ENCODE data around the gene CCNH. TPM values are rescaled to one million over a fixed set of nuclear protein-coding genes. Genes with fewer than 3 reads are reported as not detected.
A peak's percentile ranks its signal among the peaks of the same experiment; 100 is the strongest.

The CCNH gene
- total RNA-seq, 1 donor from 2014 or later = 36.9 TPM

DNA sequence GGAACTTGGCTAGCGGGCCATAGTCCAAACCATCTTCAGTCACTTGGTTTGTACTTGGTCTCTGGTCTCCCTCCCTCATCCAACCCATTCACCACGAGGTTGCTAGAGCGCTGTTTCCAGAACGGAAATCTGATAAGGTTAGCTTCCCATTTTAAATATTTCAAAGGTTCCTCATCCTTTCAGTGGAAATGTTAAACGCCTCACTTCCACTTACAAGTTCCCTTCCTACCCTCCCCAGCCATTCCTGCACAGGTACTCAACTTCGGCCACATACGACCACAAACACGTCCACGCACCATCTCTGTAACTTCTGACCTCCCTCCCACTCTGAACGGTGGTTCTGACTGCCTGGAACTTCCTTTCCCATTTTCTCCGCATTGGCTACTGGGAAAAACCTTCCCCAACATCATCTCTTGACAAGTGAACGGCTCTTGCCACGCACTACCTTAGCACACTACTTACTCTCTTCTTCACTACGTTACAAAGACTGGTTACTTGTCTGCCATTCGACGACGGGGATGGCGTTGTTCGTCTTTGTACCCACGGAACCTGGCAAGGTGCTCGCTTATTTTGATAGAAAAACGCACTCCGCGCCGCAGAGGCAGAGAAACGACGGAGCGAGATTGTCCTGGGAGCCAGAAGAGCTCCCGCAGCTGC, 629 bp downstream of the CCNH start:
- peak; percentile 2 for DNase-seq (ENCODE audit: low read depth, low spot score)
- Mint-ChIP-seq H3K4me1 (peaks cover 22% of the 10 kb centered on the region), H3K9me3 (peaks cover 3% of the 10 kb centered on the region), H3K27me3 (ENCODE audit: low read depth) (no peaks in the 10 kb centered on the region), H3K27ac (ENCODE audit: unreplicated experiment) (peak overlapping the region; percentile 96), H3K36me3 (ENCODE audit: low read depth) (peaks cover 3% of the 10 kb centered on the region), H3K4me3 (peak overlapping the region; percentile 90)
- TF ChIP-seq CTCF (conservative IDR thresholded peaks at IDR 0.05) = no peak

GRCh38 chr5:87411586-87411972, 1.2 kb downstream of the CCNH start:
- no peak for TF ChIP-seq CTCF (conservative IDR thresholded peaks at IDR 0.05)

DNA sequence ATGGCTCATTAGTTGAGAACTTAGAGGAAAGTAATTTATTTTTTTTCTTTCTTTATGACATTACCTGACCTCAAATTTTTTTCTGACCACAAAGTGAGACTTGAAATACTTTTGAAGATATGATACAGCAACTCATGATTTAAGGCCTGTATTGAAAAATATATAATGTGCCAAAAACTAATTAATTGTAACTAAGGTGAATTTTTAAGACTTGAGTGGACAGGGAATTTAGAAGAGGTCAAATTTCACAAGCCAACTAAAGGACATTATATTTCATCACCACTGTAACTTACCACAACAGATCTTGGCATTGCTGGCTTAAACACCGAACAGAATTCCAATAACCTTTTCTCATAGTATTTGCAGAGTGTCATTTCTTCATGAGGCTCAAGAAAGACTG, 1.8 kb downstream of the CCNH start:
- Mint-ChIP-seq H3K4me3 (peak overlapping the region; percentile 82), H3K27me3 (ENCODE audit: low read depth) (no peaks in the 10 kb centered on the region), H3K4me1 (peaks cover 22% of the 10 kb centered on the region), H3K36me3 (ENCODE audit: low read depth) (peaks cover 3% of the 10 kb centered on the region), H3K27ac (ENCODE audit: unreplicated experiment) (no peak overlapping the region), H3K9me3 (peaks cover 3% of the 10 kb centered on the region)
- DNase-seq (ENCODE audit: low read depth, low spot score) = no peak
- no peak for TF ChIP-seq CTCF (conservative IDR thresholded peaks at IDR 0.05)

More at GRCh38 chr5:87411586-87411972, 1.2 kb downstream of the CCNH start:
- peaks cover 3% of the 10 kb centered on the region for H3K9me3 Mint-ChIP-seq
- H3K36me3 Mint-ChIP-seq (ENCODE audit: low read depth) = peaks cover 3% of the 10 kb centered on the region
- H3K27ac Mint-ChIP-seq (ENCODE audit: unreplicated experiment) = no peak overlapping the region
- no peaks in the 10 kb centered on the region for H3K27me3 Mint-ChIP-seq (ENCODE audit: low read depth)
- H3K4me1 Mint-ChIP-seq = peaks cover 22% of the 10 kb centered on the region
- H3K4me3 Mint-ChIP-seq = peak overlapping the region; percentile 90
- DNase-seq (ENCODE audit: low read depth, low spot score) = no peak

DNA sequence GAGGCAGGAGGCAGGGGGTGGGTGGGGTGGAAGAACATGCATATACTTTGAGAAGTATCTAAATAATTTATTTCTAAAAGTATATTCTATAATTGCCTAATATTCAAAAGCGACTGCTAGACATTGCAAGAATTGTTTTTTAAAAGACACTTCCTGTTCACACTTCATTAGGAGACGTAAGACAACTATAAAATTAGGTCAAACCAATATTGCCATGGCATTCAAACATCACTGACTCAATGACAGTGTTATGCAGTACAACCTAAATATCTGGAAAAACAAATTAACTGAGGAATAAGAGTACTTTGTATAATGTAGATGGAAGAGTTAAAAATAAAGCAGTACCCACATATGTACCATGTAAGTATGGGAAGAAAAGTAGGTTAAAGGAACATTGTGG, 4.5 kb downstream of the CCNH start:
- no peak for TF ChIP-seq CTCF (conservative IDR thresholded peaks at IDR 0.05)
- Mint-ChIP-seq H3K27ac (ENCODE audit: unreplicated experiment) (no peak overlapping the region), H3K9me3 (peaks cover 3% of the 10 kb centered on the region), H3K4me1 (peaks cover 20% of the 10 kb centered on the region), H3K27me3 (ENCODE audit: low read depth) (no peaks in the 10 kb centered on the region), H3K4me3 (peak overlapping the region; percentile 7), H3K36me3 (ENCODE audit: low read depth) (peaks cover 6% of the 10 kb centered on the region)
- DNase-seq (ENCODE audit: low read depth, low spot score) = no peak

DNA sequence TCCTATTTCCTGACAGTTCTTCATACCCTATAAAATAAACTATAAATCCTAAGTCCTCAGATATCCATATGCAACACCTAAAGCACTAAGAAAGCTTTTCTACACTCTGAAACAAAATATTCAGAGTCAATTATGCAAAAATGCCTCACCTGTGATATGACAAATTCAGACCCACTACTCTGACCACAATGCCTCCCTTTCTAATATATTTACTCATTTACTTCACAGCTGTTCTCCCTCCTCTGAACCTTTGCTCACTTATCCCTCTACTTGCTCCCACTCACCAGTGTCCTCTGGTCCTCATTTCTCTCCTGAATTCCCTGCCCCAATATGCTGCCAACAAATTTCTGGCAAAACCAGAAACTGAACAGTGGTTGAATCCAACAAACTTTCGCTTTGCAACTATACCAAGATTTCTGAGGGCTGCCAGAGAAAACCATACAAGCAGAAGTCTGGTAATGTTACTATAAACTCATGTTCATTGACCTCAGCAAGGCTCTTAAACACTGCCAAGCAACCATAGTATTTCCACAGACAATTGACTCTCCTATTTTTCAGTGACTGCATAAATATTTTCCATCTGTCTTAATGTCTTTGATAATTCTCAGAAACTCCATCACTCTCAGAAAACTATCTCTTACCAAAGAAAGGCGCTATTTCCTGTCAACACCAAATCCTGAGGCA, 7.1 kb downstream of the CCNH start:
- H3K4me3 Mint-ChIP-seq = no peak overlapping the region
- DNase-seq (ENCODE audit: low read depth, low spot score) = no peak
- peak overlapping the region; percentile 2 for H3K27ac Mint-ChIP-seq (ENCODE audit: unreplicated experiment)
- peaks cover 17% of the 10 kb centered on the region for H3K36me3 Mint-ChIP-seq (ENCODE audit: low read depth)
- no peaks in the 10 kb centered on the region for H3K4me1 Mint-ChIP-seq
- no peak for TF ChIP-seq CTCF (conservative IDR thresholded peaks at IDR 0.05)
- no peaks in the 10 kb centered on the region for H3K9me3 Mint-ChIP-seq
- H3K27me3 Mint-ChIP-seq (ENCODE audit: low read depth) = no peaks in the 10 kb centered on the region

Measured in neural crest cell (in vitro differentiated cells).